HCT116 (cell line): ENCODE data around the gene CHRNA5. TPM values are rescaled to one million over a fixed set of nuclear protein-coding genes. Genes with fewer than 3 reads are reported as not detected.

Experiments
- ATAC-seq: fragments of 200-7000 bp; cut with Tn5 transposase; 2 replicates; pipeline ENCODE4 v1.9.1; 2020; ENCODE audit warnings: mild to moderate bottlenecking, moderate library complexity
- BruUV-seq: library from RNA; stranded (reverse); fragments of 400-500 nt; replicated peaks from 2 replicates; lab custom pipeline; 2021; lab: Mats Ljungman, UMichigan
- CTCF ChIA-PET: fragments of 300-600 bp; sonication (Branson Sonifier 250); formaldehyde crosslinking; loops from one replicate; lab custom pipeline; 2021; ENCODE audit warnings: antibody characterized with exemption; lab: Charles Lee
- POLR2A ChIA-PET: fragments of 300-600, 350-600 bp; sonication (Branson Sonifier 250); formaldehyde crosslinking; loops from one replicate; lab custom pipeline; 2021; ENCODE audit warnings: antibody characterized with exemption; lab: Charles Lee
- RAD21 ChIA-PET, 2 experiments: fragments of 300-600 bp; sonication (Branson Sonifier 250); formaldehyde crosslinking; loops; one replicate each; lab custom pipeline; 2023; ENCODE audit warnings: low total read pairs in 2 of 2; ENCODE audit not compliant: uncharacterized antibody in 2 of 2, unreplicated experiment in 2 of 2, low non-redundant PET in 1 of 2; lab: Charles Lee
- DNase-seq: peaks from one replicate; pipeline ENCODE4 v3.0.0-alpha.2; 2010; ENCODE audit warnings: low read depth, low spot score
- H2AFZ ChIP-seq: fragments of 200-600 bp; shearing (Covaris generic), sonication (generic); 2 replicates; pipeline ENCODE4 v1.6.1; 2017; ENCODE audit warnings: low read depth, mixed run types, mixed read lengths, antibody characterized with exemption, low read length; ENCODE audit not compliant: poor library complexity, severe bottlenecking
- H3K27ac ChIP-seq: 2 replicates; pipeline ENCODE4 v1.5.1; 2012; ENCODE audit warnings: low read depth, low read length
- H3K27me3 ChIP-seq: fragments of 200-600 bp; sonication (generic); 2 replicates; pipeline ENCODE4 v1.6.1; 2016; ENCODE audit warnings: mixed run types, low read length, mixed read lengths; ENCODE audit not compliant: insufficient read depth
- H3K36me3 ChIP-seq, 2 experiments: fragments of 200-500 bp in 1 of 2; fragments of 200-600 bp in 1 of 2; sonication (Bioruptor generic) in 1 of 2; sonication (generic) in 1 of 2; 2 replicates each; pipeline versions ENCODE4 v1.5.1 to v1.6.1; 2014 to 2016; ENCODE audit warnings: low read length in 2 of 2, inconsistent platforms in 1 of 2, mixed read lengths in 1 of 2, mixed run types in 1 of 2; ENCODE audit not compliant: insufficient read depth in 2 of 2, control insufficient read depth in 1 of 2
- H3K4me1 ChIP-seq, 2 experiments: fragments of 200-600 bp in 1 of 2; sonication (generic) in 1 of 2; 2 replicates each; pipeline versions ENCODE4 v1.5.1 to v1.6.1; 2012 to 2017; ENCODE audit warnings: low read length in 2 of 2, inconsistent platforms in 1 of 2, mild to moderate bottlenecking in 1 of 2, mixed read lengths in 1 of 2, mixed run types in 1 of 2, moderate library complexity in 1 of 2; ENCODE audit not compliant: insufficient read depth in 2 of 2, control insufficient read depth in 1 of 2
- H3K4me2 ChIP-seq: fragments of 200-600 bp; sonication (generic); 2 replicates; pipeline ENCODE4 v1.6.1; 2017; ENCODE audit warnings: mixed run types, low read length, mixed read lengths
- H3K4me3 ChIP-seq, 2 experiments: fragments of 200-600 bp in 1 of 2; sonication (generic) in 1 of 2; replicated peaks in 1 of 2; 2 replicates each; pipeline ENCODE4 v1.5.1; 2011 to 2016; ENCODE audit warnings: low read length in 2 of 2, control low read depth in 1 of 2, low read depth in 1 of 2, mild to moderate bottlenecking in 1 of 2, mixed read lengths in 1 of 2, mixed run types in 1 of 2
- H3K79me2 ChIP-seq: fragments of 200-600 bp; sonication (generic); 2 replicates; pipeline ENCODE4 v1.6.1; 2017; ENCODE audit warnings: mild to moderate bottlenecking, mixed run types, low read length, moderate library complexity, mixed read lengths; ENCODE audit not compliant: insufficient read depth
- H3K9ac ChIP-seq: fragments of 200-600 bp; sonication (generic); 2 replicates; pipeline ENCODE4 v1.6.1; 2016; ENCODE audit warnings: low read length, mixed read lengths
- H3K9me2 ChIP-seq: fragments of 200-600 bp; sonication (generic), shearing (Covaris generic); 2 replicates; pipeline ENCODE4 v1.6.1; 2017; ENCODE audit warnings: mixed run types, mild to moderate bottlenecking, moderate library complexity; ENCODE audit not compliant: insufficient read depth
- H3K9me3 ChIP-seq, 2 experiments: fragments of 200-500 bp in 1 of 2; fragments of 200-600 bp in 1 of 2; sonication (Bioruptor generic) in 1 of 2; sonication (generic) in 1 of 2; 2 replicates each; pipeline ENCODE4 v1.6.1; 2014 to 2017; ENCODE audit warnings: low read length in 2 of 2, mixed read lengths in 2 of 2, inconsistent platforms in 1 of 2, low read depth in 1 of 2, mild to moderate bottlenecking in 1 of 2, mixed run types in 1 of 2, moderate library complexity in 1 of 2; ENCODE audit not compliant: control insufficient read depth in 1 of 2, insufficient read depth in 1 of 2
- H4K20me1 ChIP-seq: fragments of 200-600 bp; sonication (generic), shearing (Covaris generic); 2 replicates; pipeline ENCODE4 v1.6.1; 2017; ENCODE audit warnings: mixed run types, mild to moderate bottlenecking, moderate library complexity; ENCODE audit not compliant: insufficient read depth
- CEBPB ChIP-seq: IDR thresholded peaks from 2 replicates; pipeline ENCODE4 v1.6.1; 2012; ENCODE audit warnings: low read depth
- EGR1 ChIP-seq: IDR thresholded peaks from 2 replicates; pipeline ENCODE4 v1.6.1; 2012; ENCODE audit warnings: low read depth
- ELF1 ChIP-seq: IDR thresholded peaks from 2 replicates; pipeline ENCODE4 v1.6.1; 2012; ENCODE audit warnings: low read depth, borderline replicate concordance
- EZH2 ChIP-seq: fragments of 200-600 bp; sonication (generic); IDR thresholded peaks from 2 replicates; pipeline ENCODE4 v1.6.1; 2017; ENCODE audit warnings: antibody characterized with exemption, mixed run types
- POLR2AphosphoS5 ChIP-seq: IDR thresholded peaks from 2 replicates; pipeline ENCODE4 v1.6.1; 2011; ENCODE audit warnings: mild to moderate bottlenecking, low read depth, low read length, moderate library complexity
- RAD21 ChIP-seq: IDR thresholded peaks from 2 replicates; pipeline ENCODE4 v1.6.1; 2012; ENCODE audit warnings: low read depth, mild to moderate bottlenecking
- SIN3A ChIP-seq: IDR thresholded peaks from 2 replicates; pipeline ENCODE4 v1.6.1; 2012; ENCODE audit warnings: low read depth
- SP1 ChIP-seq: IDR thresholded peaks from 2 replicates; pipeline ENCODE4 v1.6.1; 2012; ENCODE audit warnings: low read depth
- SRF ChIP-seq: IDR thresholded peaks from 2 replicates; pipeline ENCODE4 v1.6.1; 2012; ENCODE audit warnings: low read depth
- TCF7L2 ChIP-seq: IDR thresholded peaks from 2 replicates; pipeline ENCODE4 v1.7.0; 2011; ENCODE audit warnings: borderline replicate concordance, inconsistent platforms; ENCODE audit not compliant: insufficient read depth, insufficient read length; ENCODE audit errors: extremely low read depth
- YY1 ChIP-seq: IDR thresholded peaks from 2 replicates; pipeline ENCODE4 v1.6.1; 2011; ENCODE audit warnings: low read length, low read depth, moderate library complexity, mild to moderate bottlenecking; ENCODE audit not compliant: insufficient replicate concordance; ENCODE audit errors: extremely low read depth
- ZFX ChIP-seq: fragments of 450-650 bp; IDR thresholded peaks from 2 replicates; pipeline ENCODE4 v1.6.1; 2017
- intact Hi-C: fragments of 100-400 bp; cut with micrococcal nuclease; formaldehyde crosslinking; loops from 2 replicates; pipeline ENCODE4 v1.10.0; 2022
- total RNA-seq: library from RNA; stranded (reverse); gene quantifications from one replicate; pipeline ENCODE4 v1.2.1, GENCODE V29; 2021; ENCODE audit not compliant: unreplicated experiment
- TF ChIP-seq, protein P1 (sequence below): IDR thresholded peaks from 2 replicates; pipeline ENCODE4 v1.6.1; 2011; ENCODE audit warnings: mild to moderate bottlenecking, low read length, moderate library complexity; ENCODE audit not compliant: insufficient replicate concordance; ENCODE audit errors: extremely low read depth
- TF ChIP-seq, protein P2 (sequence below): IDR thresholded peaks from 2 replicates; pipeline ENCODE4 v1.6.1; 2012; ENCODE audit warnings: low read depth
- TF ChIP-seq, protein P3 (sequence below): IDR thresholded peaks from 2 replicates; pipeline ENCODE4 v1.6.1; 2012
- TF ChIP-seq, protein P4 (sequence below), 3 experiments: fragments of 200-600 bp in 1 of 3; sonication (generic) in 1 of 3; IDR thresholded peaks in 2 of 3; conservative IDR thresholded peaks in 1 of 3; 2 replicates each; pipeline ENCODE4 v1.5.1; 2012 to 2017; ENCODE audit warnings: low read depth in 2 of 3, low read length in 2 of 3, antibody characterized with exemption in 1 of 3, borderline replicate concordance in 1 of 3, control low read depth in 1 of 3, mild to moderate bottlenecking in 1 of 3, mixed read lengths in 1 of 3, mixed run types in 1 of 3, moderate library complexity in 1 of 3; ENCODE audit not compliant: insufficient read depth in 1 of 3

CHRNA5 gene
- total RNA-seq, 1 experiment from 2014 or later = 25.2 TPM

DNA sequence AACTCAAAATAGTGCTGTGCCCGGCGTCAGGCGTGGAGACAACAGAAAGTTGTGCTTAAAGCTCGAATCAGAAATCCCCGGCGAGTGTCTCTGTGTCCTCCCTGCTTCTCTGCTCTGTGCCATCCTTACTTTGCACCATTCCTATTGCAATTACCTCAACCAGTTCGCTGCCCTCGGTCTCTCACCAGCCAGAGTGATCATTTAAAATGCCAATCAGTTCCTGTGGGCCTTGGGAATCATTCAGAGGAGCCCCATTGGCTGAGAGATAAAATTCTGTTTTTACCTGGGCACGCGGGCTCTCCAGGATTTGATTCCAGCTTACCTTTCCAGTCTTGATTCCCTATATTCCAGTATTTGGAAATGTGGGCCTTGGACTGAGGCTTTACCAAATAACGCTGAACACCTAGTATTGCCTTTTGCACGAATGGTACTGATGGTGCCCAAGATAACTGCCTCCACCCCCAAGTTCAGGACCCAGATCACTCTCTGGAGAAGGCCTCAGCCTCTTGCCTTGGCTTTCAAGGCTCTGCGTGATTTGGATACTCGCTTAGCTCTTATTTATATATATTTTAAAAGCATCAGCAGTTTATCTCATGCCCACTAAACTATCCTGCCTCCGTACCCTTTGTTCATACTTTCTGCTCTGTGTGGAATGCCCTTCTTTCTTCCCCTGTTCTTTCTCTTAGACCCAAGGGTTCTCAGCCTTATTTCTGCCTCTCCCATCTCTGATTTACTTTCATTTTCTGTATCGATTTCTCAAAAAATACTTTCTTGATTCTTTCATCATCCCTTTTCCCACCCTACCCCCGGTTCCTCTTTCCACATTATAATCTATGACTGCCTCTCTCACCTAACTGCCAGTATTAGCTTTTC is 24.2 kb upstream of the CHRNA5 start:
- no peak for DNase-seq
- Histone ChIP-seq H3K27ac (peak overlapping the region; percentile 86), H3K36me3 (peaks cover 35 to 43% of the 10 kb centered on the region in 2 experiments)
- TF ChIP-seq RAD21 (no peak), YY1 (no peak), SRF (no peak), SIN3A (no peak), EZH2 (no peak), ZFX (no peak; the same call in 1 of the 2 replicates), TCF7L2 (no peak), CEBPB (no peak), ELF1 (no peak), POLR2AphosphoS5 (no peak), SP1 (no peak), EGR1 (no peak)
- TF ChIP-seq, protein P1, sequence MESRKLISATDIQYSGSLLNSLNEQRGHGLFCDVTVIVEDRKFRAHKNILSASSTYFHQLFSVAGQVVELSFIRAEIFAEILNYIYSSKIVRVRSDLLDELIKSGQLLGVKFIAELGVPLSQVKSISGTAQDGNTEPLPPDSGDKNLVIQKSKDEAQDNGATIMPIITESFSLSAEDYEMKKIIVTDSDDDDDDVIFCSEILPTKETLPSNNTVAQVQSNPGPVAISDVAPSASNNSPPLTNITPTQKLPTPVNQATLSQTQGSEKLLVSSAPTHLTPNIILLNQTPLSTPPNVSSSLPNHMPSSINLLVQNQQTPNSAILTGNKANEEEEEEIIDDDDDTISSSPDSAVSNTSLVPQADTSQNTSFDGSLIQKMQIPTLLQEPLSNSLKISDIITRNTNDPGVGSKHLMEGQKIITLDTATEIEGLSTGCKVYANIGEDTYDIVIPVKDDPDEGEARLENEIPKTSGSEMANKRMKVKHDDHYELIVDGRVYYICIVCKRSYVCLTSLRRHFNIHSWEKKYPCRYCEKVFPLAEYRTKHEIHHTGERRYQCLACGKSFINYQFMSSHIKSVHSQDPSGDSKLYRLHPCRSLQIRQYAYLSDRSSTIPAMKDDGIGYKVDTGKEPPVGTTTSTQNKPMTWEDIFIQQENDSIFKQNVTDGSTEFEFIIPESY = no peak
- TF ChIP-seq, protein P2, sequence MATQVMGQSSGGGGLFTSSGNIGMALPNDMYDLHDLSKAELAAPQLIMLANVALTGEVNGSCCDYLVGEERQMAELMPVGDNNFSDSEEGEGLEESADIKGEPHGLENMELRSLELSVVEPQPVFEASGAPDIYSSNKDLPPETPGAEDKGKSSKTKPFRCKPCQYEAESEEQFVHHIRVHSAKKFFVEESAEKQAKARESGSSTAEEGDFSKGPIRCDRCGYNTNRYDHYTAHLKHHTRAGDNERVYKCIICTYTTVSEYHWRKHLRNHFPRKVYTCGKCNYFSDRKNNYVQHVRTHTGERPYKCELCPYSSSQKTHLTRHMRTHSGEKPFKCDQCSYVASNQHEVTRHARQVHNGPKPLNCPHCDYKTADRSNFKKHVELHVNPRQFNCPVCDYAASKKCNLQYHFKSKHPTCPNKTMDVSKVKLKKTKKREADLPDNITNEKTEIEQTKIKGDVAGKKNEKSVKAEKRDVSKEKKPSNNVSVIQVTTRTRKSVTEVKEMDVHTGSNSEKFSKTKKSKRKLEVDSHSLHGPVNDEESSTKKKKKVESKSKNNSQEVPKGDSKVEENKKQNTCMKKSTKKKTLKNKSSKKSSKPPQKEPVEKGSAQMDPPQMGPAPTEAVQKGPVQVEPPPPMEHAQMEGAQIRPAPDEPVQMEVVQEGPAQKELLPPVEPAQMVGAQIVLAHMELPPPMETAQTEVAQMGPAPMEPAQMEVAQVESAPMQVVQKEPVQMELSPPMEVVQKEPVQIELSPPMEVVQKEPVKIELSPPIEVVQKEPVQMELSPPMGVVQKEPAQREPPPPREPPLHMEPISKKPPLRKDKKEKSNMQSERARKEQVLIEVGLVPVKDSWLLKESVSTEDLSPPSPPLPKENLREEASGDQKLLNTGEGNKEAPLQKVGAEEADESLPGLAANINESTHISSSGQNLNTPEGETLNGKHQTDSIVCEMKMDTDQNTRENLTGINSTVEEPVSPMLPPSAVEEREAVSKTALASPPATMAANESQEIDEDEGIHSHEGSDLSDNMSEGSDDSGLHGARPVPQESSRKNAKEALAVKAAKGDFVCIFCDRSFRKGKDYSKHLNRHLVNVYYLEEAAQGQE = no peak
- TF ChIP-seq, protein P3, sequence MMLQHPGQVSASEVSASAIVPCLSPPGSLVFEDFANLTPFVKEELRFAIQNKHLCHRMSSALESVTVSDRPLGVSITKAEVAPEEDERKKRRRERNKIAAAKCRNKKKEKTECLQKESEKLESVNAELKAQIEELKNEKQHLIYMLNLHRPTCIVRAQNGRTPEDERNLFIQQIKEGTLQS = no peak
- TF ChIP-seq, protein P4, sequence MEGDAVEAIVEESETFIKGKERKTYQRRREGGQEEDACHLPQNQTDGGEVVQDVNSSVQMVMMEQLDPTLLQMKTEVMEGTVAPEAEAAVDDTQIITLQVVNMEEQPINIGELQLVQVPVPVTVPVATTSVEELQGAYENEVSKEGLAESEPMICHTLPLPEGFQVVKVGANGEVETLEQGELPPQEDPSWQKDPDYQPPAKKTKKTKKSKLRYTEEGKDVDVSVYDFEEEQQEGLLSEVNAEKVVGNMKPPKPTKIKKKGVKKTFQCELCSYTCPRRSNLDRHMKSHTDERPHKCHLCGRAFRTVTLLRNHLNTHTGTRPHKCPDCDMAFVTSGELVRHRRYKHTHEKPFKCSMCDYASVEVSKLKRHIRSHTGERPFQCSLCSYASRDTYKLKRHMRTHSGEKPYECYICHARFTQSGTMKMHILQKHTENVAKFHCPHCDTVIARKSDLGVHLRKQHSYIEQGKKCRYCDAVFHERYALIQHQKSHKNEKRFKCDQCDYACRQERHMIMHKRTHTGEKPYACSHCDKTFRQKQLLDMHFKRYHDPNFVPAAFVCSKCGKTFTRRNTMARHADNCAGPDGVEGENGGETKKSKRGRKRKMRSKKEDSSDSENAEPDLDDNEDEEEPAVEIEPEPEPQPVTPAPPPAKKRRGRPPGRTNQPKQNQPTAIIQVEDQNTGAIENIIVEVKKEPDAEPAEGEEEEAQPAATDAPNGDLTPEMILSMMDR (IDR thresholded peaks at IDR 0.05 in 2 of 3, conservative IDR thresholded peaks at IDR 0.05 in 1 of 3; ENCODE audit: borderline replicate concordance in 1 of 3, insufficient read depth in 1 of 3, low read depth in 2 of 3, low read length in 2 of 3) = no peak
- TF ChIP-seq, all 23 proteins: peak for 0
- Histone ChIP-seq H2AFZ (no peak overlapping the region), H3K9me3 (no peaks in the 10 kb centered on the region), H3K79me2 (peaks cover 46% of the 10 kb centered on the region), H3K4me1 (peaks cover 5 to 14% of the 10 kb centered on the region in 2 experiments; a peak in 3 of 4 replicates), H3K27me3 (no peaks in the 10 kb centered on the region), H4K20me1 (no peaks in the 10 kb centered on the region), H3K4me2 (peak overlapping the region; percentile 95), H3K9me2 (no peaks in the 10 kb centered on the region), H3K9ac (peak overlapping the region; percentile 93), H3K4me3 (peak overlapping the region; percentile 84 to 91)
- peak; percentile 41 for ATAC-seq
- BruUV-seq = TSS peak; percentile 50
- ChIA-PET RAD21 (no interaction called here), CTCF (no interaction called here), POLR2A (interaction anchor here (1.1 to 2.4 kb wide), 3 partner anchors 9 to 24 kb away, joined by 3 to 12 read pairs (median 6); partner anchors contain the start of gene CHRNA5)
- intact Hi-C loops = loop anchor here (5.0 kb wide), 1 partner anchor 34 kb away; the partner anchor contains the start of gene HYKK
